ENCODE results near the gene ALKBH4.
A peak's percentile ranks its signal among the peaks of the same experiment; 100 is the strongest.

Gene ALKBH4

GRCh38 chr7:102469972-102470825, 5.5 kb upstream of the ALKBH4 start:
- TF ChIP-seq CTCF (conservative IDR thresholded peaks at IDR 0.05) = no peak
- no peak overlapping the region for H3K27ac ChIP-seq

GRCh38 chr7:102469351-102469971, 4.8 kb upstream of the ALKBH4 start:
- TF ChIP-seq CTCF (conservative IDR thresholded peaks at IDR 0.05) = no peak
- no peak overlapping the region for H3K27ac ChIP-seq

- no peak for TF ChIP-seq CTCF (conservative IDR thresholded peaks at IDR 0.05)
- H3K27ac ChIP-seq = no peak overlapping the region
These were observed 4.1 kb upstream of the ALKBH4 start for GRCh38 chr7:102468478-102469350.

- no peak overlapping the region for H3K27ac ChIP-seq
- TF ChIP-seq CTCF (conservative IDR thresholded peaks at IDR 0.05) = no peak
These were observed 3.2 kb upstream of the ALKBH4 start for GRCh38 chr7:102467581-102468477.

GRCh38 chr7:102466097-102466496, 1.4 kb upstream of the ALKBH4 start:
- TF ChIP-seq CTCF (conservative IDR thresholded peaks at IDR 0.05) = no peak
- H3K27ac ChIP-seq = no peak overlapping the region

- peak overlapping the region; percentile 87 for H3K27ac ChIP-seq
- no peak for TF ChIP-seq CTCF (conservative IDR thresholded peaks at IDR 0.05)
These were observed 654 bp downstream of the ALKBH4 start for GRCh38 chr7:102463841-102464576.

All from VCaP (cell line).